ENCODE results near the gene DYNC2H1. TPM values are rescaled to one million over a fixed set of nuclear protein-coding genes. Genes with fewer than 3 reads are reported as not detected.

DYNC2H1 gene
- total RNA-seq, 1 donor from 2014 or later: 4.7 TPM

DNA sequence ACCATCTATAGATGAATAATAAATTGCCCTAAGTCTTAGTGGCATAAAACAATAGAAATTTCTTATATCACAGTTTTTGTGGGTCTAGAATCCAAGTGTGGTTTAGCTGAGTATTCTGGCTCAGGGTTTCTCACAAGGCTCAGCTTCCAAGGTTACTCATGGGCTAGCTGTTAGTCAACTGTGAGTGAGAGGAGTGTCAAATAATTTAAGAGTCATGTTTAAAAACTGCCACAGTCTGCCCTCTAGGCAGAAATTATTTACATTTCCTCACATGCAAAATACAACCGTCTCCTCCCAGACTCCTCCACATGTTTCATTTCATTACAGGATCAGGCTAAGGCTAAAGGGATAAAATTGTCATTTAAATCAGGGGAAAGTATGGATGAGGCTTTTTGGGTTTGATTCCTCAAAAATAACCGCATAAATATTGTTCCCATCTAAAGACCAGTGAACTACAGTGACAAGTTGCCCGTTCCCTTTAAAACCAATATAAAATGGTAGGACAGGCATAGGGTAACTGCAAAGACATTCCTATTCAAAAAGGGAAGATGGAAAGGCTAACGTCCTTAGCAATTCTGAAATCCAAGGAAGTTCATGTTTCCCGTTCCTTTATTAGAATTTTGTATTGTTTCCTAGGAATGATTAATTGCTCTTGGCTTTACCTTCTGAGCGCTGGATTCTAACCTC lies 324.3 kb downstream of the DYNC2H1 start:
- intact Hi-C loops (cut with DNase I): no loop called here
- DNase-seq (ENCODE audit: low spot score): no peak

DNA sequence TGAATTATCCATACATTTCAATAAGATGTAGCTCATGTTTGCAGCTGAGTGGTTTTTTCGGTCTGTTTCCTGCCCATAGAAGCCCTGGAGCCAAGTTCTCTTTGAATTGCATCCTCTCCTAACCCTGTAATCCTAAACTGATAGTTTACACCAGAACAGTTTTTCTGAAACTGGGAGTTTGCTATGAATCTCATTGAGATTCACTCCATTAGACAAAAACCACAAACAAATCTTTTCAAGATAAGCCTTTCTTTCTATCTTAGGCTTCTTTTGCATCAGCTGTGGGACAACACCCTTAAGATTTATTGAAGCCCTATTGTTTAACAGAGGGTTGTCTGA lies 324.8 kb downstream of the DYNC2H1 start:
- intact Hi-C loops (cut with DNase I): no loop called here
- DNase-seq (ENCODE audit: low spot score): no peak

DNA sequence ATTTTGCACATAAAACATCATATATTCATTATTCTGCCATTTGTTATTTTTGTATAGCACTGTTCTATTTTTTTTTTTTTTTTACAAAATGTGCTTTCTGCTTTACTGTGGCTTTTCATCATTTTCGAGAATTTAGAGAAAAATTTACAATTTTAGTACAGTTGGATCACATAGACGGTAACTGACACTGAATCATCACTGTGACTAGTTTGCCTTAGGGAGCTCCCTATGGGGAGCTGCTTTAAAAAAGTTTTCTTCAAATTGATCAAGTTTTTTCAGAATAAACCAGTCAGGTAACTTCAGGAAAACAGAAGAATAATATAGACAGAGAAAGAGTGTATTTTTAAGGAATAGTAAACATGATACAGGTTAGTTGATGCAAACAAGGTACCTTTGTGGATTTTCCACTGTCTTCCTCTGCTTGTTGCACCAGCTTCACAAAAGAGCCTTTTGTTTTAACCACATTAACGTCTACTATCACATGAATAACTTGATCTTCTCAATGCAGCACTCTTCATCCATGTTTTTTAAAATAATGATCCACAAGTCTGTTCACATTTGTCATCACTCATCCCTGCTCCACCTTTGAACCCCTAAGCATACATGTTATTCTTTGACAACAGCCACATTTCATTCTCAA lies 327.0 kb downstream of the DYNC2H1 start:
- intact Hi-C loops (cut with DNase I): no loop called here

DNA sequence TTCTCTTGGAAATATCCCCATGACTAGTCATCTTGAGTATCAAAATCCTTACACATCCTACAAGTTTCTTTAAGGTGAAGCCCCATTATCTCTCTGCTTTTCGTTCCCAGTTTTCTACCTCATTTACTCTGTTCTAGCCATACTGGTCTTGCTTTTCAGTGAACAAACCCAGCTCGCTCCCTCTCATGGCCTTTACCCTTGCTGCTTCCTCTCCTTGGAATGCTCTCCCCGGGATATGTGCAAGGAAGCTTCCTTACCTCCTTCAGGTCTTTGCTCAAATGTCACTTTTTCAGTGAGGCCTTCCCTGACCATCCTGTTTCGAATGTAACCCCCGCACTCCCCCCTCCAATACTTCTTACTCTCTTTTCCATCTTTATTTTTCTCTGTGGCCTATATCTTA lies 331.8 kb downstream of the DYNC2H1 start:
- DNase-seq (ENCODE audit: low spot score): no peak
- intact Hi-C loops (cut with DNase I): no loop called here

More for the DNA sequence above, 327.0 kb downstream of the DYNC2H1 start:
- DNase-seq (ENCODE audit: low spot score): no peak

DNA sequence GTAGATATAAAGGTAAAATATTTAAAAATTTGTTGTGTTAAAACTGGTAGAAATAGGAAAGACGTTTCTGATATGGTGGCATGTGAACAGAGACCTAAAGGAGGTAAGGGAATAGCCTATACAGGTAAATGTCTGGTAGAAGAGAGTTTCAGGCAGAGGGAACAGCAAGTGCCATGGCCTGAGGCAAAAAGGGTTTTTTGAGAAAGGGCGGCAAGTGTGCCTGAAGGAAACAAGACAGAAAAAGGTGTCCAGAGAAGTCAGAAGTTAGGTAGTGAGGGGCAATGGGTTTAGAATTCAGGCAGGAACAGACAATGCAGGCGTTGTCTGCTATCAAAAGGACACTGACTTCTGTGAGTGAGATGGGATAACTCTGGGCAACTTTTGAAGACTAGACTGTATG lies 339.7 kb downstream of the DYNC2H1 start:
- intact Hi-C loops (cut with DNase I): no loop called here
- no peak for DNase-seq (ENCODE audit: low spot score)

DNA sequence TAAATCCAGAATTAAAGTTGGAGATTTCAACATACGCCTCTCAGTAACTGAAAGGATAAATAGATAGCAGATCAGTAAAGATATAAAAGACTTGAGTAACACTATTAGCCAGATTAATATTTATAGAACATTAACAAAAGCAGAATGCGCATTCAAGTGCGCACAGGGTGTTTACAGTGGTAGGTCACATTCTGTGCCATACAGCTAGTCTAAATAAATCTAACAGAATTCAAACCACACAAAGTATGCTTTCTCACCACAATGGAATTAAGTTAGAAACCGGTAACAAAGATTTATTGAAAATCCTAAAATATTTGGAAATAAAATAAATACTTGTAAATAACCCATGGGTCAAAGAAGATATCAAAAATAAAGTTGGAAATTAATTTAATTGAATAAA lies 341.0 kb downstream of the DYNC2H1 start:
- intact Hi-C loops (cut with DNase I): no loop called here
- no peak for DNase-seq (ENCODE audit: low spot score)

DNA sequence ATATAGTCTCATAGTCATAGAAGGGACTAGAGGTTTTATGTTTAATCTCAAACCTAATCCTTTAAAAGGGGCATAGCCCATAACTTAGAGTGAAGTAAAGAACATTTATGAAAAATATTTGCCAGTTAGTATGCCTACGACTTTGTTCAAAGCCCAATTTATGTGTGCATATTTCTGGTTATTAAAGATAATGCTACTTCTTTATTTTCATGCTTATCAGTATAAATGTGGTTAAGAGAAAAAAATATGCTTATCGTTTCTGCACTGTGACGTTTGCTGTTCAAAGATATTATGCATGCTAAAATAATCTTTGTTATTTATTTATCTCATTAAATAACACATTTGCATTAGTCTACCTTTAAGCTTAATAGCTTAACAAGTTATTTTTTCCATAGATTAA lies 343.9 kb downstream of the DYNC2H1 start:
- intact Hi-C loops (cut with DNase I): no loop called here
- no peak for DNase-seq (ENCODE audit: low spot score)

DNA sequence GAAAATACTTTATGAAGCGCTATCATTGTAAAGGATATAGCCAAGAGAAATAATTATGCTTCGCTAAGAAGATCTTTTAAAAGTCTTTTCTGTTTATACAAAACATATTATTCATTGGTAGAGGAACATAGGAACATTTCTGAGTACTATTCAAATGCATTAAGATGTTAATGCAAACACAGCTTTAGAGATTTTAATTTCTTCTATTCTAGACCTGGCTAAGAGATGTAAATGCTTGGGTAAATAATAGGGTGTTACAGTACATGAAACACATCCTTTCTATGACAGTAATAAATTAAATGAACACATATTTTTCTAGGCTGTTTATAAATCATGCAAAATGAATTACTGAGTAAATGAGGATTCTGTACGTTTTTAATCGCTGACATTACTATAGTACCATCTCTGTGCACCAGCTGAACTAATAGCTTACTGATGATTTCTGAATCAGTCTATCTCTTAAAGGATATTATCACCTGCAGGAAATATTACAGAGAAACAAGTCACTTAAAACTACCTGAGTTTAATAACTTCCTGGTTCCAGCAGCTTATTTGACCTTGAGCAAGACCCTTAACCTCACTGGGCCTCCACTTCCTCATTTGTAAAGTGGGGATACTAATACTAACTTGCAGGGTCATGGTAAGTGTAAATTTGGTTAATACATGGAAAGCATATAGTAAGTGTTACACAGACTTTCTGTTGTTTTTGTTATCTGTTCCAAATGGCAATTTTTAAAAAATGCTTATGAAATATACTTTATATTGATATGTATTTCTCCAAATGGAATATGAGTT lies 344.9 kb downstream of the DYNC2H1 start:
- intact Hi-C loops (cut with DNase I): no loop called here
- DNase-seq (ENCODE audit: low spot score): no peak

DNA sequence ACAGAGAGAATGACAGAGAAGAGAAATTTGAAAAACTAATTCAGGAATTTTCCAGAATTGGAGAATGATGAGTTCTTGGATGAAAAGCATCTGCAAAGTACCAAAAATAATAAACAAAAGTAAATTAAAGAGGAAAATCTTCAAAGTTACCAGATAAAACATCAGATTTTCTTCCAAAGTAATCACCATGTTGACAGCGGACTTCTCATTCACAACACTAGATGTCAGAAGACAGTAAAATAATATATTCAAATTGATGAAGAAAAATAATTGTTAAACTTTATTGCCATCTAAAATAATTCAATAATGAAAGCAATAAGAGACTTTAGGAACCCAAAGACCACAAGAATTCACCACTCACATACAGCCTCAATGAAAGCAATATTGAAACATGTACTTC lies 355.2 kb downstream of the DYNC2H1 start:
- intact Hi-C loops (cut with DNase I): no loop called here
- DNase-seq (ENCODE audit: low spot score): no peak

DNA sequence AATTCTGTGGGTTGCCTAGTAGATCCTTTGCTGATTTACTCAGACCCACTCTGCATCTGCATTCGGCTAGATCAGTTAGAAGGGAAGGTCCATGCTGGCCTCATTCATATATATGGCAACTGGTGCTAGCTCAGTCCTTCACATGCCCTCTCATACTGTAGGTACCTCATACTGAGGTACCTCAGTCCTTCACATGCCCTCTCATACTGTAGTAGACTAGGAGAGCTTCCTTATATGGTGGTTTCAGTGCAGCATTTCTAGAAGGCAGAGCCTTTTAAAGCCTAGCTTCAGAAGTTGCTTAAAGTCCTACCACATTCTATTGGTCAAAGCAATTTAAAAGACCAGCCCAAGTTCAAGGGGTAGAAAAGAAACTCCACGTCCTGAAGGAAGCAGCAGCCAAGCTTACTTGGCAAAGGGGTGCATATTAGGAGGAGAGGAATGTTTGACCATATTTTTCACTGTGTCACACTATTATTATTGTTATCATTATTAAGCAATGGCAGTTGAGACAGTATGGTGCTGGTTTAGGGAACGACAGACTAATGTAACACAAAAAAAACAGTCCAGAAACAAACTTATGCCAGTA lies 356.4 kb downstream of the DYNC2H1 start:
- intact Hi-C loops (cut with DNase I): no loop called here
- DNase-seq (ENCODE audit: low spot score): no peak

DNA sequence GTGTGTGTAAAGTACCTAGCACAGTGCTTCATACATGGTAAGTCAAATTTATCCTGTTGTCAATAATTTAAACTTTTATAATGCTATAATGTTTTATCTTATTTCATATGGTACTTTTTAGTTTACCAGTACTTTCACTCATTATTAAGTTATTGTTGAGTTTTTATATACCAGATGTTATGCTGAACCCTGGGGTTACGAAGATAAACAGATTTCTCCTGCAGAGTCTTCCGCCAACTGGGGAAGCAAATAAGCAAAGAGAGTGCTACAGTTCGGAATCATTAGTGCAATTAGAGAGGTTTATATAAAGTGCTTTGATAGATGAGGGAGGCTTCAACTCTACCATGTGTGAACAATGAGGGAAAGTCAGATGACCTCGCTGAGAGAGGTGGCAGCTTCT lies 362.3 kb downstream of the DYNC2H1 start:
- DNase-seq (ENCODE audit: low spot score): no peak
- intact Hi-C loops (cut with DNase I): no loop called here

DNA sequence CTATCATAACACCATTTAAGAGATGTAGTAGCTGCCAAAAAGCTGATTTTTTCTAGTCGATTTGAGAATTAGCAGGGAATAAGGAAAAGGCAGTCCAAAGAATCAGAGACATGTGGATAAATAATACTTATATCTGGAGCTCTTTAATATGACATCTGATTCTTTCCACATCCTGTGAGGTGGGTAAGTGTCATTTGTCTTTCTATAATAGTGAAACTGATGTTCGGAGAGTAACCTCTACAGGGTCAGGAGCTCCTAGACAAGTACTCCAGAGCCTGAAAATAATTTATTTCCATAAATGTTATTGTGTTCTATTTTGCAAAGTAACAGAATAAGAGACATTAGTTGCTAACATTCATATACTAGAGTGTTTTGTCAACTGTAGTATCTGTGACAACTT lies 367.6 kb downstream of the DYNC2H1 start:
- intact Hi-C loops (cut with DNase I): no loop called here
- DNase-seq (ENCODE audit: low spot score): no peak

DNA sequence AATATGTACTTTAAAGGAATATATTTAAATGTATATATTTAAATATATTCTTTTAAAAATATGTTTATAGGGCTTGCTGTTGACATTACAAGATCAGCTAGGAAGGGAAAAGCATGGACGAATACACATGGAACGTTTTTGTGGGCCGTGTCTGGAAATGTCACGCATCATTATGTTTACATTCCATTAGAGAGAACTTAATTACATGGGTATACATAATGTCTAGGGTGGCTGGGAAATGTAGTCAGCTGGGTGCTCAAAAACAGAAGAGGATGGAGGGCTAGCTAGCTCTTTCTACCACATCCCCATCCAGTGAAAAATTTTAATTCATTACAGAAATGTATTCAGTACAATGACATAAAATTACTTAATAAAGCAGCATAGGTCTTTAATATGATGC lies 371.2 kb downstream of the DYNC2H1 start:
- intact Hi-C loops (cut with DNase I): no loop called here
- DNase-seq (ENCODE audit: low spot score): no peak

DNA sequence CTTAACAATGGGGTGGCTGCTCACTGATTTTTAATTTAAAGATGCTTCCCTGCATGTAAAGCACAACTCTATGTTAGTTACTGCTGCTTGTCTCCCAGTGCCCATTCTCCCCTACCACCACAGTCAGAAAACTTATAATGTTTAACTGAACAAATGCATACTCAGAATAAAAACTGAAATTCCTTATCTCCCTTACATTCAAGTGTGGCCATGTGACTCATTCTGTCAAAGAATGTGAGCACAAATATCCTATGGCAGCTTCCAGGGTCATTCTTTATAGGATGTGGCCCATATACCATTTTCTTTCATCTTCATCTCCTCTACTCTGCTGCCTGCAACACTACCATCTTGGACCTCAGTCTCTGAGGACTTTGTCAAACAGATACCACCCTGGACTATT lies 374.8 kb downstream of the DYNC2H1 start:
- no peak for DNase-seq (ENCODE audit: low spot score)
- intact Hi-C loops (cut with DNase I): no loop called here

DNA sequence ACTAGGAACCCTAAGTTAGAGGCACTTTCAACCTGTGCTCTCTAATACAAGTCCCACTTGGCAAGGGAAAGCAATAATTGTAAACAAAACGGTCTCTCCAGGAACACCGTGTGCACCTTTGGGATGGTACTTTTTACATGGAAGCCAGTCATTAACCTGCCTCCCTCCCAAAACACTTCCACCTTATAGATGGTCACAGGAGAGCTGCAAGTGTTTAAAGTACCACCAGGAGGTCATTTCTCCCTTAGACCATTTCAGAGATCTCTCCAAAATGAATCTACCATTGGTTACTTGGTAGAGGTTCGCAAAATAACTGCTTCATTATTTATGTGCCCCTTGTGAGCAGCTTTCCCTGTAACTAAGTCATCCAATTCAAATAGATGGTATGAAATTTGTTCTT lies 375.3 kb downstream of the DYNC2H1 start:
- intact Hi-C loops (cut with DNase I): no loop called here
- no peak for DNase-seq (ENCODE audit: low spot score)

DNA sequence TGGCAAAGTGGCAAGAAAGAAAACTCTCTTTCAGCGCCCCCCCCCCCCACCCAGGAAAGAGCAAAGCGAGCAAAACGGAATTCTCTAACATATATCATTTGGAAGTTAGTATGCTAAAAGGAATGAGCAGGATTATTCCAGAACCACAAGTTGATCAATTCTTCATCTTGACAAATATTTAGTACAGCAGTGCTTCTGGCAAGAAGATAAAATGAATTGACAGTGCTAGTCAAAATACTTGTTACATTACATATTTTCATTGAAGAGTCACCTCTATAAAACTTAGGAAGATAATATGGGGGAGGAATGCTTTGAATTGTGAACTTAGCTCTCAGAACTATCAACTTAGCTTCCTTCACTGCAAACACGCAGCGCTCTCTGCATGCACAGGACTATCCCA lies 377.4 kb downstream of the DYNC2H1 start:
- DNase-seq (ENCODE audit: low spot score): no peak

DNA sequence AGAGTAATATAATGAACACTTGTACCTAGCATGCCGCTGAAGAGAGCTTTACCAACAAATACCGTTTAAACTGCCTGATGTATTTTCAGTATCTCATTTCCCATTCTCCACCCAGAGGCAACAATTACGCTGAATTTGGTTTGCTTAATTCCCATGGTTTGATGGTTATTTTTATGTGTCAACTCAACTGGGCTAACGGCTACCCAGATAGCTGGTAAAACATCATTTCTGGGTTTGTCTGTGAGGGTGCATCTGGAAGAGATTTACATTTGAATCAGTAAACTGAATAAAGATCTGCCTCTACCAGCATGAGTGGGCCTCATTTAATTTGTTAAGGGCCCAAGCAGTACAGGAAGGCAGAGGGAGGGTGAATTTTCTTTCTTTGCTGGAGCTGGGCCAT lies 377.9 kb downstream of the DYNC2H1 start:
- intact Hi-C loops (cut with DNase I): no loop called here
- DNase-seq (ENCODE audit: low spot score): no peak

More for the DNA sequence above, 377.4 kb downstream of the DYNC2H1 start:
- intact Hi-C loops (cut with DNase I): no loop called here

DNA sequence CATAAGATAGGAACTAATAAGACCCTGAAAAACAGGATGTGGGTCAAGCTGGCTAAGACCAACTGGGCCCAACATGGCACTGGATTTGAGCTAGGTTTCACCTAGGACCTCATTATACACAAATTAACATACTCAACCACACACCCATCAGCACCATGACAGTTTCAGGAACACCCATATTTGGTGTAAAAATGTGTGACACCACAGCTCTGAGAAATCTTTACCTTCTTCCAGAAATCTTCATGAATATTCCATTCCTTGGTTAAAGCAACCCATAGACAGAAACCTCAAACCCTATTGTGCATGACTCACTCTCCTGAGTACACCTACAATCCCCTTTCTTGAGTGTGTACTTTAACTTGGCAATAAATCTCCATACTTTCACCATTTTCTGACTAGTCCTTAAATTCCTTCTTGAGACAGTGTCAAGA lies 378.8 kb downstream of the DYNC2H1 start:
- intact Hi-C loops (cut with DNase I): no loop called here
- no peak for DNase-seq (ENCODE audit: low spot score)

DNA sequence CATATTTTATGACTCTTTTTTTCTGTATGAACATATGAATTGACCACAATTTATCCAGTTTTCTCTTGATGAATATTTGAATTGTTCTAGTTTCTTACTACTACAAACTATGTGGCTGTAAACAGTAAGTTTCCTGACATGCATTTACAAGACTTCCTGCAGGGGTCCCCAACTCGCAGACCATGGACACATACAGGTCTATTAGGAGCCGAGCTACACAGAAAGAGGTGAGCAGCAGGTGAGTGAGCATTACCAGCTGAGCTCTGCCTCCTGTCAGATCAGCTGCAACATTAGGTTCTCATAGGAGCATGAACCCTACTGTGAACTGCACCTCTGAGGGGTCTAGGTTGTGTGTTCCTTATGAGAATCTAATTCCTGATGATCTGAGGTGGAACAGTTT lies 379.4 kb downstream of the DYNC2H1 start:
- intact Hi-C loops (cut with DNase I): no loop called here
- no peak for DNase-seq (ENCODE audit: low spot score)

DNA sequence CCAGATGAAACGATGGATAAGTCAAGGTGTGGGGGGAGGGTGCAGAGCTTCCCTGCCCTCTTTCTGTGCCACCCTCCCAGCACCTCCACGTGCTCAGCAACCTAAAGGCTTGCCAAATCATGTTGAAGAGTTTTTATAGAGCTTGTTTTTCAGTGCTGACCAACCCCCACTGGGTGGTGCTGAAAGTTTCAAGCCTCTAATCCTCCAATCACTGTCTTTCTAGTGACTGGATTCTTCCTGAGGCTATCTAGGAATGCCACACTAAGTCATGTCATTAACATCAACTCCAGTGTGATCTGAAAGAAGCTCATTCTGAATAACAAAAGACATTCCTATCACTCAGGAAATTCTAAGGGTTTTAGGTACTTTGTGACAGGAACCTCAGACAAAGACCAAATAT lies 382.6 kb downstream of the DYNC2H1 start:
- intact Hi-C loops (cut with DNase I): no loop called here
- no peak for DNase-seq (ENCODE audit: low spot score)

DNA sequence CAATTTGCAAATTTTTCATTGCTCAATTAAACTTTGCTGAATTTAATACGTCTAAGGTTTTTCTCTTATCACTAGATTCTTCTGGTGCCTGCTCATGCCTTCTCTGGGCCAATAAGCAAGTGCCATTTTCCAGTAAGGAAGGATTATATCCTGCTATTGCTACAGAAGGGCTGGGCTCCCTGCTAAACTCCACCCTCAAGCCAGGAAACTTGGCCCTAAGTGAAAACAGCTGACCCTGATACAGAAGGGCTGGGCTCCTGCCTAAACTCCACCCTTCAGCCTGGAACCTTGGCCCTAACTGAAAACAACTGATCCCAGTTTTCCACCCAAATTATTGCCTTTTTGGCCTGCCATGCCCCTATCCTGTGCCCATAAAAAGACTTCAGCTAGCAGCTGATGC lies 385.3 kb downstream of the DYNC2H1 start:
- intact Hi-C loops (cut with DNase I): no loop called here
- no peak for DNase-seq (ENCODE audit: low spot score)

Measured in cardiac septum (tissue), 1 donor.